HEK293T (cell line): ENCODE measurements around the gene CEP83.

Source experiments
- ARNT ChIP-seq: fragments of 450-650 bp; IDR thresholded peaks from 2 replicates; pipeline ENCODE4 v1.6.1; 2017; ENCODE audit warnings: mild to moderate bottlenecking
- BHLHE40 ChIP-seq: fragments of 450-650 bp; IDR thresholded peaks from 2 replicates; pipeline ENCODE4 v1.6.1; 2016; ENCODE audit warnings: mild to moderate bottlenecking, moderate library complexity, borderline replicate concordance
- CTBP1 ChIP-seq: fragments of 450-650 bp; IDR thresholded peaks from 2 replicates; pipeline ENCODE4 v1.6.1; 2016; ENCODE audit warnings: borderline replicate concordance
- ELF4 ChIP-seq: fragments of 450-650 bp; IDR thresholded peaks from 2 replicates; pipeline ENCODE4 v1.6.1; 2017; ENCODE audit warnings: antibody characterized with exemption
- FOXA1 ChIP-seq: fragments of 450-650 bp; IDR thresholded peaks from 2 replicates; pipeline ENCODE4 v1.6.1; 2016; ENCODE audit warnings: mild to moderate bottlenecking
- FOXK2 ChIP-seq: fragments of 450-650 bp; IDR thresholded peaks from 2 replicates; pipeline ENCODE4 v1.6.1; 2016; ENCODE audit warnings: mild to moderate bottlenecking
- FOXM1 ChIP-seq: fragments of 450-650 bp; IDR thresholded peaks from 2 replicates; pipeline ENCODE4 v1.6.1; 2017; ENCODE audit warnings: mild to moderate bottlenecking, borderline replicate concordance
- HDGF ChIP-seq: fragments of 450-650 bp; IDR thresholded peaks from 2 replicates; pipeline ENCODE4 v1.6.1; 2017; ENCODE audit warnings: antibody characterized with exemption, borderline replicate concordance
- L3MBTL2 ChIP-seq: fragments of 450-650 bp; conservative IDR thresholded peaks from 2 replicates; pipeline ENCODE4 v1.6.1; 2016; ENCODE audit warnings: mild to moderate bottlenecking
- LEF1 ChIP-seq: fragments of 450-650 bp; IDR thresholded peaks from 2 replicates; pipeline ENCODE4 v1.6.1; 2017; ENCODE audit warnings: mild to moderate bottlenecking, borderline replicate concordance
- NFRKB ChIP-seq: fragments of 450-650 bp; IDR thresholded peaks from 2 replicates; pipeline ENCODE4 v1.6.1; 2016; ENCODE audit warnings: mild to moderate bottlenecking, moderate library complexity
- PKNOX1 ChIP-seq: fragments of 450-650 bp; IDR thresholded peaks from 2 replicates; pipeline ENCODE4 v1.6.1; 2016
- SP1 ChIP-seq: fragments of 450-650 bp; IDR thresholded peaks from 2 replicates; pipeline ENCODE4 v1.6.1; 2017
- TARDBP ChIP-seq: fragments of 450-650 bp; IDR thresholded peaks from 2 replicates; pipeline ENCODE4 v1.6.1; 2016

- TF ChIP-seq FOXM1 (no peak), SP1 (no peak), FOXA1 (no peak), ELF4 (no peak), NFRKB (no peak), BHLHE40 (no peak), L3MBTL2 (no peak), FOXK2 (no peak), ARNT (no peak), TARDBP (no peak), HDGF (no peak), LEF1 (no peak), CTBP1 (no peak), PKNOX1 (no peak)
Measured at GRCh38 chr12:94260717-94261116, 198.9 kb downstream of the CEP83 start.
